HCT116 (cell line): ENCODE measurements around the gene CYP46A1. TPM values are rescaled to one million over a fixed set of nuclear protein-coding genes. Genes with fewer than 3 reads are reported as not detected.

Experiments
- ATAC-seq: fragments of 200-7000 bp; cut with Tn5 transposase; 2 replicates; pipeline ENCODE4 v1.9.1; 2020; ENCODE audit warnings: mild to moderate bottlenecking, moderate library complexity
- BruUV-seq: library from RNA; stranded (reverse); fragments of 400-500 nt; replicated peaks from 2 replicates; lab custom pipeline; 2021; lab: Mats Ljungman, UMichigan
- CTCF ChIA-PET: fragments of 300-600 bp; sonication (Branson Sonifier 250); formaldehyde crosslinking; loops from one replicate; lab custom pipeline; 2021; ENCODE audit warnings: antibody characterized with exemption; lab: Charles Lee
- POLR2A ChIA-PET: fragments of 300-600, 350-600 bp; sonication (Branson Sonifier 250); formaldehyde crosslinking; loops from one replicate; lab custom pipeline; 2021; ENCODE audit warnings: antibody characterized with exemption; lab: Charles Lee
- RAD21 ChIA-PET, 2 experiments: fragments of 300-600 bp; sonication (Branson Sonifier 250); formaldehyde crosslinking; loops; one replicate each; lab custom pipeline; 2023; ENCODE audit warnings: low total read pairs in 2 of 2; ENCODE audit not compliant: uncharacterized antibody in 2 of 2, unreplicated experiment in 2 of 2, low non-redundant PET in 1 of 2; lab: Charles Lee
- DNase-seq: peaks from one replicate; pipeline ENCODE4 v3.0.0-alpha.2; 2010; ENCODE audit warnings: low read depth, low spot score
- H2AFZ ChIP-seq: fragments of 200-600 bp; shearing (Covaris generic), sonication (generic); 2 replicates; pipeline ENCODE4 v1.6.1; 2017; ENCODE audit warnings: low read depth, mixed run types, mixed read lengths, antibody characterized with exemption, low read length; ENCODE audit not compliant: poor library complexity, severe bottlenecking
- H3K27ac ChIP-seq: 2 replicates; pipeline ENCODE4 v1.5.1; 2012; ENCODE audit warnings: low read depth, low read length
- H3K27me3 ChIP-seq: fragments of 200-600 bp; sonication (generic); 2 replicates; pipeline ENCODE4 v1.6.1; 2016; ENCODE audit warnings: mixed run types, low read length, mixed read lengths; ENCODE audit not compliant: insufficient read depth
- H3K36me3 ChIP-seq, 2 experiments: fragments of 200-500 bp in 1 of 2; fragments of 200-600 bp in 1 of 2; sonication (Bioruptor generic) in 1 of 2; sonication (generic) in 1 of 2; 2 replicates each; pipeline versions ENCODE4 v1.5.1 to v1.6.1; 2014 to 2016; ENCODE audit warnings: low read length in 2 of 2, inconsistent platforms in 1 of 2, mixed read lengths in 1 of 2, mixed run types in 1 of 2; ENCODE audit not compliant: insufficient read depth in 2 of 2, control insufficient read depth in 1 of 2
- H3K4me1 ChIP-seq, 2 experiments: fragments of 200-600 bp in 1 of 2; sonication (generic) in 1 of 2; 2 replicates each; pipeline versions ENCODE4 v1.5.1 to v1.6.1; 2012 to 2017; ENCODE audit warnings: low read length in 2 of 2, inconsistent platforms in 1 of 2, mild to moderate bottlenecking in 1 of 2, mixed read lengths in 1 of 2, mixed run types in 1 of 2, moderate library complexity in 1 of 2; ENCODE audit not compliant: insufficient read depth in 2 of 2, control insufficient read depth in 1 of 2
- H3K4me2 ChIP-seq: fragments of 200-600 bp; sonication (generic); 2 replicates; pipeline ENCODE4 v1.6.1; 2017; ENCODE audit warnings: mixed run types, low read length, mixed read lengths
- H3K4me3 ChIP-seq, 2 experiments: fragments of 200-600 bp in 1 of 2; sonication (generic) in 1 of 2; replicated peaks in 1 of 2; 2 replicates each; pipeline ENCODE4 v1.5.1; 2011 to 2016; ENCODE audit warnings: low read length in 2 of 2, control low read depth in 1 of 2, low read depth in 1 of 2, mild to moderate bottlenecking in 1 of 2, mixed read lengths in 1 of 2, mixed run types in 1 of 2
- H3K79me2 ChIP-seq: fragments of 200-600 bp; sonication (generic); 2 replicates; pipeline ENCODE4 v1.6.1; 2017; ENCODE audit warnings: mild to moderate bottlenecking, mixed run types, low read length, moderate library complexity, mixed read lengths; ENCODE audit not compliant: insufficient read depth
- H3K9ac ChIP-seq: fragments of 200-600 bp; sonication (generic); 2 replicates; pipeline ENCODE4 v1.6.1; 2016; ENCODE audit warnings: low read length, mixed read lengths
- H3K9me2 ChIP-seq: fragments of 200-600 bp; sonication (generic), shearing (Covaris generic); 2 replicates; pipeline ENCODE4 v1.6.1; 2017; ENCODE audit warnings: mixed run types, mild to moderate bottlenecking, moderate library complexity; ENCODE audit not compliant: insufficient read depth
- H3K9me3 ChIP-seq, 2 experiments: fragments of 200-500 bp in 1 of 2; fragments of 200-600 bp in 1 of 2; sonication (Bioruptor generic) in 1 of 2; sonication (generic) in 1 of 2; 2 replicates each; pipeline ENCODE4 v1.6.1; 2014 to 2017; ENCODE audit warnings: low read length in 2 of 2, mixed read lengths in 2 of 2, inconsistent platforms in 1 of 2, low read depth in 1 of 2, mild to moderate bottlenecking in 1 of 2, mixed run types in 1 of 2, moderate library complexity in 1 of 2; ENCODE audit not compliant: control insufficient read depth in 1 of 2, insufficient read depth in 1 of 2
- H4K20me1 ChIP-seq: fragments of 200-600 bp; sonication (generic), shearing (Covaris generic); 2 replicates; pipeline ENCODE4 v1.6.1; 2017; ENCODE audit warnings: mixed run types, mild to moderate bottlenecking, moderate library complexity; ENCODE audit not compliant: insufficient read depth
- ATF3 ChIP-seq: IDR thresholded peaks from 2 replicates; pipeline ENCODE4 v1.6.1; 2012
- CEBPB ChIP-seq: IDR thresholded peaks from 2 replicates; pipeline ENCODE4 v1.6.1; 2012; ENCODE audit warnings: low read depth
- CTCF ChIP-seq, 3 experiments: fragments of 200-600 bp in 1 of 3; sonication (generic) in 1 of 3; IDR thresholded peaks in 2 of 3; conservative IDR thresholded peaks in 1 of 3; 2 replicates each; pipeline ENCODE4 v1.5.1; 2012 to 2017; ENCODE audit warnings: low read depth in 2 of 3, low read length in 2 of 3, antibody characterized with exemption in 1 of 3, borderline replicate concordance in 1 of 3, control low read depth in 1 of 3, mild to moderate bottlenecking in 1 of 3, mixed read lengths in 1 of 3, mixed run types in 1 of 3, moderate library complexity in 1 of 3; ENCODE audit not compliant: insufficient read depth in 1 of 3
- FOSL1 ChIP-seq: IDR thresholded peaks from 2 replicates; pipeline ENCODE4 v1.6.1; 2012; ENCODE audit warnings: low read depth
- JUND ChIP-seq: IDR thresholded peaks from 2 replicates; pipeline ENCODE4 v1.6.1; 2012
- MAX ChIP-seq: IDR thresholded peaks from 2 replicates; pipeline ENCODE4 v1.6.1; 2012
- POLR2AphosphoS5 ChIP-seq: IDR thresholded peaks from 2 replicates; pipeline ENCODE4 v1.6.1; 2011; ENCODE audit warnings: mild to moderate bottlenecking, low read depth, low read length, moderate library complexity
- RAD21 ChIP-seq: IDR thresholded peaks from 2 replicates; pipeline ENCODE4 v1.6.1; 2012; ENCODE audit warnings: low read depth, mild to moderate bottlenecking
- REST ChIP-seq: IDR thresholded peaks from 2 replicates; pipeline ENCODE4 v1.6.1; 2012; ENCODE audit warnings: low read depth
- SP1 ChIP-seq: IDR thresholded peaks from 2 replicates; pipeline ENCODE4 v1.6.1; 2012; ENCODE audit warnings: low read depth
- SRF ChIP-seq: IDR thresholded peaks from 2 replicates; pipeline ENCODE4 v1.6.1; 2012; ENCODE audit warnings: low read depth
- TCF7L2 ChIP-seq: IDR thresholded peaks from 2 replicates; pipeline ENCODE4 v1.7.0; 2011; ENCODE audit warnings: borderline replicate concordance, inconsistent platforms; ENCODE audit not compliant: insufficient read depth, insufficient read length; ENCODE audit errors: extremely low read depth
- YY1 ChIP-seq: IDR thresholded peaks from 2 replicates; pipeline ENCODE4 v1.6.1; 2011; ENCODE audit warnings: low read length, low read depth, moderate library complexity, mild to moderate bottlenecking; ENCODE audit not compliant: insufficient replicate concordance; ENCODE audit errors: extremely low read depth
- ZBTB33 ChIP-seq: IDR thresholded peaks from 2 replicates; pipeline ENCODE4 v1.6.1; 2011; ENCODE audit warnings: mild to moderate bottlenecking, low read length, moderate library complexity; ENCODE audit not compliant: insufficient replicate concordance; ENCODE audit errors: extremely low read depth
- ZFX ChIP-seq: fragments of 450-650 bp; IDR thresholded peaks from 2 replicates; pipeline ENCODE4 v1.6.1; 2017
- ZNF274 ChIP-seq: fragments of 200-500 bp; sonication (Bioruptor generic); IDR thresholded peaks from 2 replicates; pipeline ENCODE4 v1.6.1; 2014; ENCODE audit warnings: mild to moderate bottlenecking, low read depth, low read length, inconsistent platforms
- intact Hi-C: fragments of 100-400 bp; cut with micrococcal nuclease; formaldehyde crosslinking; loops from 2 replicates; pipeline ENCODE4 v1.10.0; 2022
- total RNA-seq: library from RNA; stranded (reverse); gene quantifications from one replicate; pipeline ENCODE4 v1.2.1, GENCODE V29; 2021; ENCODE audit not compliant: unreplicated experiment

Gene CYP46A1
- total RNA-seq, 1 experiment from 2014 or later, result 0.76 TPM

GRCh38 chr14:99675951-99676350 lies 8.1 kb upstream of the CYP46A1 start:
- Histone ChIP-seq H3K9ac (no peak overlapping the region), H3K9me2 (no peaks in the 10 kb centered on the region), H3K27me3 (no peaks in the 10 kb centered on the region), H3K4me2 (no peak overlapping the region), H3K36me3 (no peaks in the 10 kb centered on the region), H3K27ac (no peak overlapping the region), H3K9me3 (peaks cover 0 to 11% of the 10 kb centered on the region in 2 experiments; a peak in 2 of 4 replicates), H2AFZ (no peak overlapping the region), H3K4me1 (peaks cover 0 to 6% of the 10 kb centered on the region in 2 experiments; a peak in 1 of 4 replicates), H3K4me3 (no peak overlapping the region), H4K20me1 (no peaks in the 10 kb centered on the region), H3K79me2 (no peaks in the 10 kb centered on the region)
- intact Hi-C loops, result no loop called here
- DNase-seq (no peak), ATAC-seq (no peak)
- BruUV-seq, result no TSS peak
- ChIA-PET RAD21 (no interaction called here), CTCF (no interaction called here), POLR2A (no interaction called here)
- TF ChIP-seq RAD21 (no peak), TCF7L2 (no peak), FOSL1 (no peak), MAX (no peak), ZBTB33 (no peak), ZNF274 (no peak), ZFX (no peak), YY1 (no peak), CTCF (IDR thresholded peaks at IDR 0.05 in 2 of 3, conservative IDR thresholded peaks at IDR 0.05 in 1 of 3; ENCODE audit: borderline replicate concordance in 1 of 3, insufficient read depth in 1 of 3, low read depth in 2 of 3, low read length in 2 of 3) (no peak), ATF3 (no peak), SP1 (no peak), POLR2AphosphoS5 (no peak), SRF (no peak), REST (no peak), JUND (no peak), CEBPB (no peak)
